ENCODE data around the gene NYAP2.

GRCh38 chr2:225581906-225582305 is 182.4 kb downstream of the NYAP2 start:
- TF ChIP-seq EP300 (IDR thresholded peaks at IDR 0.05; ENCODE audit: borderline replicate concordance), result no peak
- TF ChIP-seq ZBTB7A (IDR thresholded peaks at IDR 0.05; ENCODE audit: low read depth), result no peak
- no peak for TF ChIP-seq TAF1 (IDR thresholded peaks at IDR 0.05; ENCODE audit: low read depth)
- TF ChIP-seq REST (IDR thresholded peaks at IDR 0.05; ENCODE audit: low read depth), result no peak
- no peak for TF ChIP-seq CREB1 (IDR thresholded peaks at IDR 0.05; ENCODE audit: low read depth)
- TF ChIP-seq TCF12 (IDR thresholded peaks at IDR 0.05; ENCODE audit: low read depth), result no peak

All from Ishikawa (cell line).